ENCODE data around the gene WNT6.
"Not testable (repeated sequence)": the region's sequence is repeated elsewhere in the genome, so short reads cannot be mapped to it uniquely, and the experiment has no call there.

Gene WNT6

DNA sequence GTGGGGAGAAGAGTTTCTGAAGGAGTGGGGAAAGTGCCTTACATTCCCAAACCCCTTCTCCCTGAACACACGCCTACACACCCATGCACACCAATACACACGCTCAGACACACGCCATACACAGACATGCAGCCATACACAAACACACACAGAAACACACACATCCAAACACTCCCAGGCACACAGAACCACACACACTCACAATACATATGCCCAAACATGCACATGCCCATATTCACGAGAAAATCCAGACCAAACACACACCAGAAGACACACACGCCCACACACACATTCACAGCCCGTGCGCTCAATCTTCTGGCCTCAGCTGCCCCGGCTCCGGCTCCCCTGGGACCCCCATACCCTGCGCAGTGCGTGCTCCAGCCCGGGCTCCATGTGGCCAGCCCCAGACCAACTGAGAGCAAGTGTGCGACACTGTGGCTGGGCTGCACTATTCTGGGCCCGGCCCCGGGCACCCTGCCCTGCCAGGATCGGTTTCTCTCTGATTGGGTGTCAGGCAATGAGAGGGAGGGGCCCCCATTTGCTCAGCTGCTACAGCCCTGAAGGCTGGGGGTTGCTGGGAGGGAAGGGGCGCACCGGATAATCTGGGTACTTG is 28.1 kb upstream of the WNT6 start, which contains the start of gene PRKAG3:
Gene PRKAG3, minus strand, starts transcription at position 426 of the 613 bp plus-strand sequence.
- DNase-seq: no peak

DNA sequence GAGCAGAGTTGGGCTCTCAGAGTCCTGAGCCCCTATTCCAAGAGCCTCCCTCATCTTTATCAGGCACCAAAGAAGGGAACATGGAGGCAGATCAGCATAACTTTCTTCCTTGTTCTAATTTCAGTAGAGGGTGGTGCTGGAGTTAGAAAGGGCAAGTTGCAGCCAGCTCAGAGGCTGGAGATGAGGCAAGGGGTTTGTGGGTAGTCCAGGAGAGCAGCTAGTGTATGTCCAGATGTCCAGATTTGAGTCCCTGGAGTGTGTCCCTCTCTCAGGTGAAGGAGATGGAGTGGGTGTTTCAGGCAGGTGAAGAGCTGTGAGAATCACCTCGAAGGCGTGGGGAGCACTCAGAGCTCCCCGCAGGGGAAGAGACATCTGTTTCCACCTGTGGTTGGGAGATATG is 27.5 kb upstream of the WNT6 start:
- no peak for DNase-seq

DNA sequence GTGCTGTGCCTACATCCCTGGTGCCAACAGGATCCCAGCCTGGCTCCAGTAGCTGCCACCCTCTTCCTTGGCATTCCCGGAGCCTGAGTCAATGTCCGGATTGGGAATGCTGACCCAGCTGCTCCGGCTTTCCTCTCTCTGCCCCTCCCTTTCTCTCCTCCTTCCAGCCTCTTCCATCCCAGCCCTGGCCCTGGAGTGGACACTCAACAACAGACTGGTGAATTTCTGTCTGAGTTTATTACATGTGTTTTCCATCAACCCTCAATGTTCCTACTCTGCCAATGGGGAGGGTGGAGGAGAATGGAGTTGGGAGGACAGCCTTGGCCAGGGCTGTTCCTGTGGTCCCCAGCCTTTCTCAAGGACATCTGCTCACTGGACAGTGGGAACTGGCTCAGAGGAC is 27.1 kb upstream of the WNT6 start:
- no peak for DNase-seq

DNA sequence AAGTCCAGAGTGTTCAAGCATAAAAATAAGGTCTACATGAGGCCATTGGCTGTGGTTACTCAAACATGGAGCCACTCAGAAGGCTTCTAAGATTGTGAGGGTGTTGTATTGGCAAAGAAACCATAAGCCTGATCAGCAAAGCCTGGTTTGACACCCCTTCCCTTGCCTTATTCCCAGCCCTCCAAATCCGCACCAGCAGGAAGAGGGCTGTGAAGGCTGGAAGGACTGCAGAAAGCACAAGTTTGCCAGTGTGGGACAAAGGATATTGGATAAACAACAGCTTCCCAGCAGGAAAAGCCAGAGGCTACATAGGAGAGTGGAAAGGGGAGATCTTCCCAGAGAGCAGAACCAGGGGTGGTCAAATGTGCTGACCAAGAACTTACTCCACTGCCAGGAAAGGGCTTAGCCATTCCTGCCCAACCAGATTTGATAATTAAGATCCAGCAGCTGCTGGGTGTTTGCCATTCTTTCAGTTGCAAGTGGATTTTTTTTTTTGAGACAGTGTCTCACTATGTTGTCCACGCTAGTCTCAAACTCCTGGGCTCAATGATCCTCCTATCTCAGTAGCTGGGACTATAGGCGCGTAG is 26.5 kb upstream of the WNT6 start:
- DNase-seq: no peak

DNA sequence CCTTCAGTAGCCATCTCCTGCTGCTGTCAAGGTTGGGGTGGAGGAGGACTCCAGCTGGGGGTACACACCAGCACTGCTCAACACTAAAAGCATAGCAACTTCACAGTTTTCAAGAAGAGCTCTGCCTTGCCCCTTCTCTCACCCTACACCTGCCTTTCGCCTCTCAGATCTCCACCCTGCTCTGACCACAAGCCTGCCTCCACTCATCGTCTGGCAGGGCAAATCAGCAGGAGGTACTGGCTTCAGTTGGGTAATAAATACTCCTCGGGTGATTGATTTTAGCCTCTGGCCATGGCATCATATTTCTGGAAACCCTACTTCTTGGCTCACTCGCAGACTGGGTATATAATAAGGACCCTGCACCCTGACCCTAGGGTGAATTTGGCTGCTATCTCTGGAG is 24.9 kb upstream of the WNT6 start:
- no peak for DNase-seq

DNA sequence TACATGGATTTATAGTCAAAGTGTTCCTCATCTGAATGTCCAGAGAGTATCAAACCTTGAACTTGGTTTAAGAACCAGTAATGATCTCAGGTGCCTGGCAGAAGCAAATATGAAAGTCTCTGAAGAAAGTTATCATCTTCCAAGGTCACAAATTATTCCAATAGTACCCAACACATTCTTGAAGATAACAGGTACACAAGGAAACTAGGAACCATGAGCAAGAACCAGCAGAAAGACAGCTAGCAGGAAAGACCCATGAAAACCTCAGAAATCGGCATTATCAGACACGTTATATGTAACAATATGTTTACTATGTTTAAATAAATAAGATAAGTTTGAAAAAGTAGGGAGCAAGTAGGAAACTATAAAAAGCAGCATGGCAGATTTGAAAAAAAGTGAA is 22.1 kb upstream of the WNT6 start:
- no peak for DNase-seq

DNA sequence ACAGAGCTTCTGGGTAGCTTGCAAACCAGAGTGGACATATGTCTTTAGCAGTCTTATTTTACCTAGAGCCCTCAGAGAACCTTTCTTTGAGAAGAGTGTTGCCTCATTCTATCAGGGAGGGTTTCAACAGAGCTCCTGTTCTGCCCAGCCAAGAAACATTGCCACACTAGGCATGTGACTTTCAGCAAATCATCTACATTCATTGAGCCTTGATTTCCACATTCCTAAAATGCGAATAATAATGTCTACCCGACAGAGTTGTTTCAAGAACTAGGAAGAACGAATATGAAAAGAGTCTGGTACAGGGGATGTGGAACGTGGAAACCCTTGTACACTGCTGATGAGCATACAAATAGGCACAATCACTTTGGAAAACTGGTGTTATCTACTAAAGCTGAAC is 20.2 kb upstream of the WNT6 start:
- no peak for DNase-seq

DNA sequence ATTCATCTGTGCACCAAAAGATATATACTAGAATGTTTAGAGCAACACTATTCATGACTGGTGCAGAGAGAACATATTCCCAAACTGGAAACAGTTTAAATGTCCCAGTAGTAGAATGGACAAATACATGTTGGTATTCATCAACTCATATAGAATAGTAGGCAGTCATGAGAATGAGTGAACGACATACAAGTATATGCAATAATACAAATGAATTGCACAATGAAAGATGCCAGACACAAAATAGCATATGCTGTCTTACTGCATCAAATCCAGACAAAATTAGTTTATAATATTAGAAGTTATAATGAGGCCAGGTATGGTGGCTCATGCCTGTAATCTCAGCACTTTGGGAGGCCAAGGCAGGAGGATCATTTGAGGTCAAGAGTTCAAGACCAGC is 19.7 kb upstream of the WNT6 start:
- no peak for DNase-seq

DNA sequence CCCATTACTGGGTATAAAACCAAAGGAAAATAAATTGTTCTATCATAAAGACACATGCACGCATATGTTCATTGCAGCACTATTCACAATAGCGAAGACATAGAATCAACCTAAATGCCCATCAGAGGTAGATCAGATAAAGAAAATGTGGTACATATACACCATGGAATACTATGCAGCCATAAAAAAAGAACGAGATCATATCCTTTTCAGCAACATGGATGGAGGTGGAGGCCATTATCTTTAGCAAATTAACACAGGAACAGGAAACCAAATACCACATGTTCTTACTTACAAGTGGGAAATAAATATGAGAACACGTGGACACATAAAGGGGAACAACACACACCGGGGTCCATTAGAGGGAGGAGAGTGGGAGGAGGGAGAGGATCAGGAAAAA is 15.3 kb upstream of the WNT6 start:
- not testable (repeated sequence) for DNase-seq

DNA sequence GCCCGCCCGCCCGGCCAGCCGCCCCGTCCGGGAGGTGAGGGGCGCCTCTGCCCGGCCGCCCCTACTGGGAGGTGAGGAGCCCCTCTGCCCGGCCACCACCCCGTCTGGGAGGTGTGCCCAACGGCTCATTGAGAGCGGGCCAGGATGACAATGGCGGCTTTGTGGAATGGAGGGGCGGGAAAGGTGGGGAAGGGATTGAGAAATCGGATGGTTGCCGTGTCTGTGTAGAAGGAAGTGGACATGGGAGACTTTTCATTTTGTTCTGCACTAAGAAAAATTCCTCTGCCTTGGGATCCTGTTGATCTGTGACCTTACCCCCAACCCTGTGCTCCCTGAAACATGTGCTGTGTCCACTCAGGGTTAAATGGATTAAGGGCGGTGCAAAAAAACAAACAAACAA is 12.6 kb upstream of the WNT6 start:
- not testable (repeated sequence) for DNase-seq

DNA sequence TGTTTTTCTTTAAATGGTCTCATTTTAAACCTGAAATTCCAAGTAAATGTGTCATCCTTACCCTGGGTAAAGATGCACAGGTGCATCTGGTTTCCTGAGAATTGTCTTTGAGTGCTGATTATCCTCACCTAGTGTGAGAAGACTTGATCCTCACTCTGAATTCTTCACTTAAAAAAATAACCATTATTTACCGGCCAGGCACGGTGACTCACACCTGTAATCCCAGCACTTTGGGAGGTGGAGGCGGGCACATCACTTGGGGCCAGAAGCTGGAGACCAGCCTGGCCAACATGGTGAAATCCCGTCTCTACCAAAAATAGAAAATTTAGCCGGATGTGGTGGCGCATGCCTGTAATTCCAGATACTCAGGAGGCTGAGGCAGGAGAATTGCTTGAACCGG is 9.9 kb upstream of the WNT6 start:
- DNase-seq: no peak

DNA sequence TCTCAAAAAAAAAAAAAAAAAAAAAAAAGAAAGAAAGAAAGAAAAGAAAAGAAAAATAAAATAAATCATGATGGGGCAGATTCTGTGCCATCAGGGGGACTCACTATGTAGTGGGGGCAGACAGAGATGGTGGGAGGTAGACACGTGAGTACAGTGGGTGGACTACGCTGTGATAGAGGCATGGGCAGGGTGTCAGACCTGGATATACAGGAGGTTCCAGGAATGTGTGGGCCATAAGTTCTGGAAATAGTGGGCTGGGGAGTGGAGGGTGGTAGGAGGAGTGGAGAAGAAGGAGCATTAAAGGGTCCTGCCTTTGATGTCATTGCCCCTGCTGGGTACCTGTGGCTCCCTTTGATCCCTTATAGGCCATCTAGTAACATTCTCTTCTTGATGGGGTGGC is 8.8 kb upstream of the WNT6 start:
- DNase-seq: no peak

DNA sequence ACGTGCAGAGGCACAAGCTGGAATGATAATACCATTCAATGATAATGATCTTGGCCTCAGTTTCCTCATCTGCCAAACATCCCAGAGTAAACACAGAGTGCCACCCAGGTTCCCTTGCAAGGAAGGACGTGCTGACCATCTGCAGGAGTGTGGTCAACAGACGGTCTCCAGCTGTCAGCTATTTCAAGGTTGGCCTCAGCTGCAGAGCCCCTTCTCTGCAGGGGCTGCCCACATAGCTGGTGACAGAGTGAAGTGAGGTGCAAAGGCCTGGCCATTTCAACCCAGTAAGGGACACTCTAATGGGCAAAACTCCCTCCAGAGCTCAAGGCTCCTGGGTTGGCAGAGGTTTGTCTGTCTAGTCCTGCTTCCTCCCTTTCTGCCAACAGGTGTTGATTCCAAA is 8.3 kb upstream of the WNT6 start:
- DNase-seq: no peak

DNA sequence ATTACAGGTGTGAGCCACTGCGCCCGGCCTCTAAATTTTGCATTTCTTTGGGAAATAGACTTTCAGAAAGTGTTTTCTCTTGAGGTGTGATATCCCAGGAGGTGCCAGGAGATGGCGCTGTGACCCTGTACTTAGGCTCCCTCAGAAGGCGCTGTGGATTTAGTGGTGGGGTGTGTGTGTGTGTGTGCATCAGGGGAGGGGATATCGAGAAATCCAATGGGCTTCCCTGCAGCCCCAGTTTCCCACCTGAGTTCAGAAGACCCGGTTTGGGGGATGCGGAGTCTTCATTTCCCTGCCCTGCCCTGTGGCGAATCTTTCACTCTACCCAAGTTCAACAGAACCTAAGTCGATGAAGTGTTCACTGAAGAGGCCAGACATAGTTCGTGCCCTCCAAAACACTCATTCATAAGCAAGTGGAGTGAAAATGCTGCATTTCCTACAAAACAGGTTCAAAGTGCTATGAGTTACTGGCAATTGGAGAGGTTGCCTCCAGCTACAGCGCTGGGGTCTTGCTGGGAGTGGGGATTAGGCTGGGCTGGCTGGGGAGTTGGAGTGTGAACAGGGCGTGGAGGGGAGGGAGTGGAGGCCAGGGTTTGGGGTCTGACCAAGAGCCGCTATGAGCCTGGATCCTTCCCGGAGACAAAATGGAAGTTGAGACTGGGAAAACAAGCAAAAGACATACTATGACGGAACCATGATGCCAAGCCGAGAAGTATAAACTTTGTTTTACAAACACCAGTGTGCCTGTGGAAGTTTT is 6.5 kb upstream of the WNT6 start:
- DNase-seq: peak; percentile 79

DNA sequence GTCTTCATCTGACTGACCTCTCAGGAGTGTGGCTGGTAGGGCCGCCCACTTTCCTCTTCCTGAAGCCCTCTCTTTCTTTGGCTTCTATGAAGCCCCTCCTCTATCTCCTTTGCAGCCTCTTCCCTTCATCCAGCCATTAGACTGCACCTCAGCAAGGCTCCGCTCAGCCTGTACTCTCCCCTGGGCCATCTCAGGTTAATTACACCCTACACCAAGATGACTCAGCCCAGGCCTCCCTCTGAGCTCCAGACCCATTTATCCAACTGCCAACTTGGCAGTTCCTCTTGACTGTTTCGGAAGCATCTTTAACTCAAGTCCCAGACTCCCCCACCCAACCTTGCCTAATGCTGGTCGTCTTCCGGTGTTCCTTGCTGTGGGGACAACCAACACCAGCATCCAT is 5.8 kb upstream of the WNT6 start:
- DNase-seq: no peak

DNA sequence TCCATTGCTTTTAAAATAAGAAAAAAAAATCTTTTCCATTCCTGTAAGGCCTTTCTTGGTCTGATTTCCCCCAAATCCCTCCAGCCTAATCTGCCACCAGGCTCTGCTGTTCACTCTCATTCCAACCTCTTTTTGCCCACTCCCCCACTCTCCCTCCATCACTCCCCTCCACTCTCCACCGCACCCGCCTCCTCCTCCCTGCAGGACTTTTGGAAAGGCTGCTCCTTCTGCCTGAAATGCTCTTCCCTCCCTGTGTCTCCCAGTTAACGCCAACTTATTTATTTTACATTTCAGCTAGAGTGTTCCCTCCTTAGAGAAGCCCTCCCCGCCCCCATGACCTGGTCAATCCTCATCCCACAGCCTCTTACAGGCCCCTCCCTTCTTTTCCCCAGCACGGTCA is 4.7 kb upstream of the WNT6 start:
- no peak for DNase-seq

DNA sequence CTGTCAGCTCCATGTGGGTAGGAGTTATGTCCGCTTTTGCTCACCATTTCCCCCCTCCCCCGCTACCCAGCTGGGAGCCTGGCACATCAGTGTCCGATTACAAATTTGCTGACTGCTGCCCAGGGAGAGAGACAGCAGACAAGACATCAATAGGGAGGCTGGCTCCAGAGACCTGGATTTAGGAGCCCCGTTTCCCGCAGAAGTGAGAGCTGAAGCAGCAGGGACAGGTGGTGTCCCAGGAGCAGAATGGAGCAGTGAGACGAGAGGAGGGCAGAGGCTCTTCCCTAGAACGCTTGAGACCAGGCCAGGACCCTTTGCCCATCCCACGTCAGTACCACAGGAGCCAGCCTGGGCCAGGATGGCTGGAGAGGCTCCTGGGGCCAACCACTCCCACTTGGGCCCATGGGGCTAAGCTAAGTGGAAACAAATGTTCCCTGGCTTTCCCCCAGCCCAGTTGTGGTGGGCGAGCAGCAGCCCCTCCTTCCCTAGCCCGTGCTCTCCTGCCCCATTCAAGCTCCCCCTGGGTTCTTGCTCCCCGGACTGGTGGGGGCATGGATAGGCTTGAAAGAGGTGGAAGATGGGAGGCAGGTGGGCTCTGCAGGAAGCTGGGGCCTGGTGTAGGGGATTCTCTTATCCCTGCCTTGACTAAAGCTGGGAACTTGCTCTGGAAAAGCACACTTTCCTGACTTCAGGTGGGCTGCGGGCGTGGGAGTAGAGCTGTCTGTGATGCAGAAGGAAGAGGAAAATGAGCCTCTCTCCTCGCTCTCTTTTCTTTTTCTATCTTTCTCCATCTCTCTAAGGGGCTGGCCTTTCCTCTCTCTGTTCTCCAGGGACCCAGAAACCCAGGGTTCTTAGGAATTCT is 4.1 kb upstream of the WNT6 start:
- DNase-seq: no peak

DNA sequence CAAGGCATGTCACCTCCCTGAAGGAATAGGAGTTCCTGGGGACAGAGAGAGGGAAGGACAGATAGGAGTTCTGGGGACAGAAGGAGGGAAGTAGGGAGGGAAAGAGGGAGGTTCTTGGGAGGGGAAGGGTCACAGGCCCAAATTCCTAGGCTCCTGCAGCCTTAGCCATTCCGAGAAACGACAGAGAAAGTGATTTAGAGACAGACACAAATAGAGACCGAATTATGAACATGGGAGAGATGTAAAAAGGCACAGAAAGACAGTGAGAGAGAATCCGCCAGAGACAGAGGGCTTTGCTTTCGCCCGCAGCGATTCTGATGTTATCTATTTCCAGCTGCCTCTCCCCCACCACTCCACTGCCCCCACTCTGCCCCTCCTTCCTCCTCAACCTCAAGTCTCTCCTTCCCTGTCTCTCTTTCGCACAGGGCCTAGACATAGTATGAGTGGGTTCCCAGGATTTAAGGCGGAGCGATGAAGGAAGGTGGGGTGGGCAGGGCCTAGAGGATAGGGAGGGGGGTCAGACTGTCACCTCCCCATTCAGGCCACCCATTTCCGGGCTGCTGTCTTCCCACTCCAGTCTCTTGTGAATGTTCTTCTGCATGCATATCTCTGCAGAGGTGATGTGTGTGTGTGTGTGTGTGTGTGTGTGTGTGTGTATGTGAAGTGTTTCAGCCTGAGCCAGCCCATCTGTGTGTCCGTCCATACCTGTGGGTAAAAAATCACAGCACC is 3.3 kb upstream of the WNT6 start:
- DNase-seq: peak; percentile 26

DNA sequence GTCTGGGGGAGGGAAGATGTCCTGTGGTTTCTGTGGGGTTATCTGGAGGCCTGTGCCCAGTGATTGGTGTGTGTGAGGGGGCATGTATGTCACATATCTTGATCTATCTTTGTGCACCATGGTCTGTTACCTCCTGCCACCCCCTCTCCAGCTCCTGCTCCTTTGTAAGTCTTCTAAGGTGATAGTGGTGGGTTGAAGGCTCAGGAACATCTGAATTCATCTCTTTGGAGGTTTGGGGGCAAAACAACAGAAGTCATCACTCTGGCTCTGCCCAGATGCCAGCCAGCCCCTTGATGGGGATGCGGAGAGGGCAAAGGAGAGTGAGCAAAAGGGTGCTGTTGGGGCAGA is 2.7 kb upstream of the WNT6 start:
- DNase-seq: no peak

DNA sequence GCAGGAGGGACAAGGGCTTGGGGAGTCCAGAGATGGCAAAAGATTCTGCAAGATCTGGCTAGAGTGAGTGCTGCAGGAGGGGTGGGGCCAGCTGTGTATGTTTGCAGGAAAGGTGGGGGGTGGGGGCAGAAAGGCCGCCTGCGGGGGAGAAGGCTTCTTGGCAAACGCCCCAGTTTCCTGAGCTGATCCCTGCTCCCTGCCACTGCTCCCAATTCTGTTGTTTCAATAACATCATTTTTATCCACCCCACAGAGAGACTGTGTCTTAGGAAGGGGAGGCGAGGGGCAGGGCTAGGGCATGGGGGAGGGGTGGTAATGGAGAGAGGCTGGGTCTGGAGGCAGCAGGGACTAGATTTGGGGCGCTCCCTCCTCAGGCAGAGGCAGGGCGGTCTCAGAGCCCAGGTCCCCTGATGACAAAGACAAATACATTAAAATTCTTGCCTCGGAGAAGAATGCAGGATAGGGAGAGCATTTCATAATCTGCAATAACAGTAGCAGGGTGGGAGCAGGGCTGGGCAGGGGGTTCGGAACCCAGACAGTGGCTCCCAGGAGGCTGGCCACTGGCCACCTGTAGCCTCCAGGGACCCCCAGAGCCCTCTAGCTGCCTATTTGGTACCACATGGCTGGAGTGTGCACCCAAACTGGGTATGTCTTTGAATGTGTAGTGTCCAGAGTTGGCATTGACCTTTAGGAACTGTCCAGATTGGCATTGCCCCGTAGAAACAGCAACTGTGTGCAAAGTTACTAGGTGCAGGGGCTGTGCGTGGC is 2.1 kb upstream of the WNT6 start:
- no peak for DNase-seq

DNA sequence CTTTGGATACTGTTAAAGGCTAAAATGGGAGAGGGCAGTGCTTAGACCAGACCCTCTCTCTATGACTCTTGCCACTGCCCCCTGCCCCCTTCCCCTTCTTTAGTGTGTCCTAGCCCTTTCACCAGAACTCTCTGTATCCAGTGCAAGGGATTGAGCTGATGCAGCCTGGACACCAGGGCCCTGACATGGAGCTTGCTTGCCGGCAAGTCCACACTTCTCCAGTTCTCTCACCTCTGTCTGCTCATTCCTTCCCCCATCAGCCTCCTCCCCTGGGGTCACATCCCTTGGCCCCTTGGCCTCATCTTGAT is 1.5 kb upstream of the WNT6 start:
- no peak for DNase-seq

Measured in hematopoietic multipotent progenitor cell treated with erythropoietin and hydrocortisone succinate and interleukin-3 and kit ligand, for 6 days (in vitro differentiated cells).